ENCODE data around the gene SP4. TPM values are rescaled to one million over a fixed set of nuclear protein-coding genes. Genes with fewer than 3 reads are reported as not detected.
A peak's percentile ranks its signal among the peaks of the same experiment; 100 is the strongest.

Gene SP4
- total RNA-seq = 10 to 100 TPM in 1 of 4 donors, 1 to 10 TPM in 3; 3.6 to 10.6 (median 5.9) TPM

GRCh38 chr7:21427871-21428658, at the start of gene SP4:
TSS of gene SP4 (plus strand) at chr7:21428083. CDS start at chr7:21428252, 169 bp downstream.
- ATAC-seq (ENCODE audit: low FRiP score) = peak; percentile 92
- TF ChIP-seq CTCF (IDR thresholded peaks at IDR 0.05) = no peak
- peak; percentile 62 for DNase-seq (ENCODE audit: low spot score)

- ATAC-seq (ENCODE audit: low FRiP score) = no peak
- TF ChIP-seq CTCF (IDR thresholded peaks at IDR 0.05) = no peak
- no peak for DNase-seq (ENCODE audit: low spot score)
These were observed 44.4 kb upstream of the SP4 start for GRCh38 chr7:21383227-21384220.

- no peak for ATAC-seq (ENCODE audit: low FRiP score)
- DNase-seq (ENCODE audit: low spot score) = no peak
- TF ChIP-seq CTCF (IDR thresholded peaks at IDR 0.05) = no peak
These were observed 33.9 kb upstream of the SP4 start for GRCh38 chr7:21393937-21394336.

GRCh38 chr7:21401944-21402343, 25.9 kb upstream of the SP4 start:
- DNase-seq (ENCODE audit: low spot score) (no peak), ATAC-seq (ENCODE audit: low FRiP score) (no peak)
- TF ChIP-seq CTCF (IDR thresholded peaks at IDR 0.05) = no peak

- no peak for TF ChIP-seq CTCF (IDR thresholded peaks at IDR 0.05)
- no peak for DNase-seq (ENCODE audit: low spot score)
- no peak for ATAC-seq (ENCODE audit: low FRiP score)
These were observed 19.9 kb upstream of the SP4 start for GRCh38 chr7:21407796-21408480.

- DNase-seq (ENCODE audit: low spot score) (no peak), ATAC-seq (ENCODE audit: low FRiP score) (no peak)
- TF ChIP-seq CTCF (IDR thresholded peaks at IDR 0.05) = no peak
These were observed 19.4 kb upstream of the SP4 start for GRCh38 chr7:21408481-21408820.
